AG08395 (cell line): ENCODE results near the gene PLEKHA6.
"Not testable (repeated sequence)": the region's sequence is repeated elsewhere in the genome, so short reads cannot be mapped to it uniquely, and the experiment has no call there.

Experiments used
- DNase-seq: peaks from one replicate; pipeline ENCODE4 v3.0.0; 2012; ENCODE audit warnings: mixed read lengths, low spot score

Gene PLEKHA6

DNA sequence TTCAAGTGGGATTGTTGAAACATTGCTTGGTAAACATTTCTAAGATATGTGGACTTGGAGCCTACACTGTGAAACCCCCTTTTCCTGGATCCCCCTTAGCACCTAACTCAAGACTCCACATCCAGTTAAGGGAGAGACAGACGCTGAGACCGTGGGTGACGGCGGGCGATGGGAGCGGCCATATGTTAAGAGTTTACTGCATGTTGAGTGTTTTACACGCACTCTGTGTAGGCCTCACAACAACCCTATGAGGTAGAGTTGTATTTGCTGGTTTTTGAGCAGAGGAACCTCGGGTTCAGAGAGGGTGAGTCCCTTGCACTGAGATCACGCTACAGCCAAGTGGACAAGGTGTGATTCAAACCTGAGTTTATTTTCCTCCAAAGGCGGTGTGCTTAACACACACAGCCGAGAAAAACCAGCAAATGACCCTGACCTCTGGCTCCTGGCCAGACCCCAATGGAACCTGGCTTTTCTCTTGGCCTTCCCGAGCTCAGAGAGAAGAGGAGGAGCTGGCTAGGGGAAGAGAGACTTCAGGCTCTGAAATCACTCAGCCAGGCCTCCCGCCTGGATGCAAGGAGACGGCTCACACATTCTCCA lies 99.0 kb downstream of the PLEKHA6 start:
- DNase-seq = no peak

DNA sequence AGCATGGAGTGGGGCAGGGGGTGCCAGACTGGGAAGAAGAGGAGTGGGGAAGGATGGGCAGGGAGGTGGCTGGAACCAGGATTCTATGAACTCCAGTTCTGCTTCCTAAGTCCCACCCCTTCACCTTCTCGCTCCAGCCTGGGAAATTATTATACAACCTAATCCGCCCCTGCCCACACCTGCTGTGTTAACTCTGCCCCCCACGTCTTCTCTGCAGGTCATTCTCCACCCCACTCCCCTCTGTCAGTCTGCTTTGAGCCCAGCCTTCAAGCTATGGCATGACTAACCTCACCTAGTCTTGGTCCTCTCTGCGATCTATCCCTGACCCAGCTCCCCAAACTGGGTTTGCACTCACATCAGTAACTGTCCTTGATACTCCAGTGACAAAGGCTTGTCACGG lies 99.9 kb downstream of the PLEKHA6 start:
- DNase-seq = no peak

DNA sequence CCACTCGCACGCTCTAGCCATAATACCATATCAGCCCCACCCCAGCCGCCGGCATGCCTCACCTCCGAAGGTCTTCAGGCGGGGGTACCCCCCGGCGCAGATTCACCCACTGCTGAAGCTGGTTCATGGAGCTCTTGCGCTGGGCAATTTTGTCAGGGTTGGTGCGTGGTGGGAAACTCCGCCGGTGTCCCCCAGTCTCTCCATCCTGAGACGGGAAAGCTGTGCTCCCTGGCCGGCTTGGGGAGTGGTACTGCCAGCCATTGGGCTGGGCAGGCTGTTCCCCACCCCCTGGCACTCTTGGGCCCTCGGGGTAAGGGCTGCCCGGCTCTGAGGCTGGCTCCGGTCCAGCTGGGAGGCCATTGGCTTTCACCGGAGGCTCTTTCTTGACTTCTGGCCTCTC lies 100.5 kb downstream of the PLEKHA6 start:
- no peak for DNase-seq

DNA sequence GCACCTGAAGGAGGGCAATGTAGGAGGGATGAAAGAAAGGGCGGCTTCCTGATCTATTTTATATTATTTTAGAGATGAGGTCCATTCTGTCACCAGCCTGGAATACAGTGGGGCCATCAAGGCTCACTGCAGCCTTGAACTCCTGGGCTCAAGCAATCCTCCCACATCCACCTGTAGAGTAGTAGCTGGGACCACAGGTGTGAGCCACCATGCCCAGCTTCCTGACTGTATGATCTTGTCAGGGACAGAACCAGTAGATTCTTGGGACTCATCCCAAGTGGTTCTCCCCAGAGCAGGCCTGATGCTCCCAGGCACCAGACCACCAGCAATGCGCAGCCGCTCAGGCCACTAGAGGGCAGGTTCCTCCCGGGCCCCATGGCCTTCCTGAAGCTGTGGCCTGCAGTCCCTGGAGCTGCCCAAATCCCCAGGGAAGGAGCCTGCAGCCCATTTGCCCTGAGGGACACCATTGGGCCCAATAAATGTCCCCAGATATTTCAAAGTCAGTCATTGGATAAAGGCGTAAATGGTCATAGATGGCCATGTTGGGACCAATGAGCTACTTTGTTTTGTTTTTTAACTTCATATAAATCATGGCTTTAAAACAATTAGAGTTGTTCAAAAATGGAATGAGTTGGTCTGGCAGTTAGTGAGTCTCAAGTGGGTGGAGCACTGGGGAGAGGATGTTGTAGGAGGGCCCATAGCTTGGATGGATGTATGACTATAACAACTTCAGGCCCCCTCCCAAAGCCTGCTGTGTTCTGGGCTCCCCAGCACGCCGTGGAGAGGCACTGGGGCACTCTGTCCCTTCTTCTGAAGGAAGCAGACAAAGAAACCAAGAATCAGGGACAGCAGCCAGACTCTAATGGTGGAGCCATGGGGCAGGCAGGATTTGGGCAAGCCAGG lies 101.3 kb downstream of the PLEKHA6 start:
- DNase-seq = peak; percentile 76

DNA sequence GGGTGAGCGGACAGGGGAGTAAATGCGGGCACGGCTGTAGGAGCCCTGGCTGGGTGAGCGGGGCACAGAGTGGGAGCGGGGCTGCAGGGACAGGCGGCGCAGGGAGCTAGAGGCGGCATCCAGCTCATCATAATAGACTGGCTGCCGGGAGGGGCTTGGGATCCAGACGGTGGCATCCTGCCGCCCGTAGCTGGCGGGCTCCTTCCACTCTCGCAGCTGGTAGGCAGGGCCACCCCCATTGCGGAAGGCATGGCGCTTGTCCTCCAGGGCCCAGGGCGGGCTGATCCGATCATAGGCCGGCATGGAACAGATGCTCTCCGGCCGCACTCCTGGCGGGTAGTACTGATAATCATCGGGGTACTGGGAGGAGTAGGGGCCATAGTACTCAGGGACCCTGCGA lies 102.3 kb downstream of the PLEKHA6 start:
- DNase-seq = no peak

DNA sequence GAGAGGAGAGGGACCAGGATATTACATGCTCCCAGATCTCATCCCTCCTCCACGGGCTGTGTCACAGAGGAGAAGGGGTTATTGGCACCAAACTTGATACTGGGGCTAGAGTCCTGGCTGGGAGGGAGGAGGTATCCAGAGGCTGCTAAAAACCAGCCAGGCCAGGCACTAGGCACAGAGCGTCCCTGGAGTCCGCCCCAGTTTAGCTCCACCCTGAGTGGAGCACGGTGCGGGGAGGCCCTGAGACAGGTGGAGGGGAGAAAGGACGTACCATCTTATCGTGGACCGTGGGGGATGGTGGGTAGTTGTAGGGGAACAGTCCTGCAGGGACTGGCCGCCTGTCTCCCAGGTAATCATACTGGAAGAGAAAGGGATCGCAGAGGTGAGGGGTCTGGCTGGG lies 103.2 kb downstream of the PLEKHA6 start:
- DNase-seq = no peak

DNA sequence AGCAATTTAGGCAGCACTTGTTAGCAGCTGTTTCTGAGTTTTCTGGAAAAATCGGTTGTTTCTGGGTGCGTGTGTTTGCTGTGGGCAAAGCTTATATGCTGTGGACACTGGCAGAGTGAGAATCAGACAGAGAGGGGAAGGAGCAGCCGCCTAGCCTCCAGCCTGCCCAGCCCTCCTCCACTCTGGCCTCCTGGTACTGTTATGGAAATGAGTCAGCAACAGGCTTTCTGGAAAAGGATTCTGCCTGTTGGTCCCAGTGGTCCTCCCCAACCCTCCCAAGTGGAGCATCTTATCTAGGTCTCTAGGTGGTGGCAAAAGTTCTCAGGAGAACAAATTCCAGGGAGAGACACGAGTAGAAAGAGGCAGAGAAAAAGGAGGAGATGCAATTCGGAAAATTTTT lies 103.8 kb downstream of the PLEKHA6 start:
- peak; percentile 41 for DNase-seq

DNA sequence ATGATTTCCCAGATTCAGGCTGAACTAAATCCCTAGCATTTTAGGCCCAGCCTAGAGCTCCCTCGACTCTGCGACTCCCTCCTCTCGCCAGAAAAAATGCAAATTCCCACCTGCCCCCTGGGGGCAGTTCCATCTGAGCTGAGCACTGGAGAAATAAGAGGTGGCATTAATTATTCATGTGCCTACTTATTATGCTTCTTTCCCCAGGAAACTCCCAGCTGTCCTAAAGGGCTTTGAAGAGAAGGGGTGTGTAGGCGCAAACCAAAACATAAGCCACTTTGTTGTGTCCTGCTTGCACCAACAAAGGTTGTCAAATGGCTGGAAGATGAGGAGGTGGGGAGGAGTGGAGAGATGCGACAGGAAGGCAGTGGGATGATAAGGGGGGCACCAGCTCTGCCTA lies 104.5 kb downstream of the PLEKHA6 start:
- DNase-seq = no peak

DNA sequence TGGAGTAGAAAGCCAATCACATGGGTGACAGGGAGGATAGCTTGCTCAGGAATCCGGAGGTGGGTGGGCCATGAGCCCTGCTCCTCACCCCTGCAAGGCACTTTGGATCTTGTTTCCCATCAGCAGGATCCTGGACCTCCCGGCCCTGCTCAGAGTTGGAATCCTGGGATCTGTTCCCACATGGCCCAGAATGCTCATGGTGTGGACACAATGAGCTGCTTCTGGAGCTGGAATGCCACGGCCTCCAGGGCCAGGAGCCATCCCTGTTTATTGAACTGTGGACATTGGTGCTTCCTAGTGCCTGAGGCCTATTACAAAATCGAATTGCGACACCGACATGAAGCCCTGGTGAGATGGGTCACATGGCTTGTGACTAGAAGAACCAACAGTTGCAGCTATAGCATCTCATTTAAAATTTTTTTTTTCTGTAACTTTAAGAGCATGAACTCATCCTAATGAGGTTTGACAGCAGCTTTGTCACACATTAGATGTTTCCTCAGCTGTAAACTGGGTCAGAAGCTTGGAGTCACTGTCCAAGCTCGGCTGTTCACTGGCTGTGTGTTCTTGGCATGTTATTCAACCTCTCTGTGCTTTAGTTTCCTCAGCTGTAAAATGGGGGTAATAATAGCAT lies 105.6 kb downstream of the PLEKHA6 start:
- DNase-seq = peak; percentile 79

DNA sequence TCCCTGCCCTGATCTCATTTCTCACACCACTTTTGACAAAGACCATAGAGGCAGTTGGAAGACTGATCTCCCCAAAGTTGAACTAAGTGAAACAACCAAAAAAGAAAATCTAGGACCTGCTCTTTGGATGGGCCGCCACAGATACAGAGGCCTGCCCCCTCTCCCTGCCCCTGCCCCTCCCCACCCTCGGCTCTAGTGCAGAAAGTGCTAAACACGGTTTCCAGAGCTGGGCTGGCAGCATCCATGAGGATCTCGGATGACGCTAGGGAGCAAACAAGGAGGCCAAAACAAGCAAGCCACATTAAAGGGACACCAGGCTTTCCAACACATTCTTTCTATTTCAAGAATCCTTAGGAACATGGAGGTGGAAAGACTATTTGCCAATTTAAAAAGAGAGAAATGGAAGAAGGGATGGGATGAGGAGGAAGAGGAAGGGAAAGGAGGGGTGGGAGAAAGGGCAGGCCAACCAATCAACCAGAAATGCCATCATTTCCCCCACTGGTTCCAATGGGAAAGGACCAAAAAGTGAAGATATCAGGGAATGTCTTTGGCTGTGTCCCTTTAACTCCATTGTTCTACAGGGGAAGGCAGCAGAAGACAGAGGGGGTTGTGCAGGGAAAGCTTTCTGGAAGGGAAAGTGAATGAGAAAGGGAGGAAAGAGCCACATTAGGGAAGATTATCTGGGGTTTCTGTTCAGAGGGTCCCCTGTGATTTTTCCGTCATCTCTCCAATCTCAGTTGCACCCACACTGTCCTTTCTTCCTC lies 107.6 kb downstream of the PLEKHA6 start:
- no peak for DNase-seq

DNA sequence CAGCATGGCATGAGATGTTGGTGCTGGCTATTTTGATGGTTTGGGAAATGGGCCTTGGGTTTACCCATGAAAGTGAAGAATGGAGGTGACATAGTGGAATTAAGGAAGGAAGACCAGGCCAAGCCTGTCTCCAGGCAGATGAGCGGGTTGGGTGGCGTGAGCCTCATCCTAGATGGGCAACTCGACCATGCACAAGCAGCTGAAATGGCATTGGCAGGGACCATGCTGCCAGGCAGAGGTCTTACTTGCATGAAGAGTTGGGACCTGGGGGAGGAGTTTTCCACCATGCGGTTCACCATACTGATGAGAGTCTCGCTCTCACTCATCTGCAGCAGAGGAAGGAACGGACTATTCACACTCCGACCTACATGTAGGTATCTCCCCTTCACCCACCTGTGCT lies 108.4 kb downstream of the PLEKHA6 start:
- no peak for DNase-seq

DNA sequence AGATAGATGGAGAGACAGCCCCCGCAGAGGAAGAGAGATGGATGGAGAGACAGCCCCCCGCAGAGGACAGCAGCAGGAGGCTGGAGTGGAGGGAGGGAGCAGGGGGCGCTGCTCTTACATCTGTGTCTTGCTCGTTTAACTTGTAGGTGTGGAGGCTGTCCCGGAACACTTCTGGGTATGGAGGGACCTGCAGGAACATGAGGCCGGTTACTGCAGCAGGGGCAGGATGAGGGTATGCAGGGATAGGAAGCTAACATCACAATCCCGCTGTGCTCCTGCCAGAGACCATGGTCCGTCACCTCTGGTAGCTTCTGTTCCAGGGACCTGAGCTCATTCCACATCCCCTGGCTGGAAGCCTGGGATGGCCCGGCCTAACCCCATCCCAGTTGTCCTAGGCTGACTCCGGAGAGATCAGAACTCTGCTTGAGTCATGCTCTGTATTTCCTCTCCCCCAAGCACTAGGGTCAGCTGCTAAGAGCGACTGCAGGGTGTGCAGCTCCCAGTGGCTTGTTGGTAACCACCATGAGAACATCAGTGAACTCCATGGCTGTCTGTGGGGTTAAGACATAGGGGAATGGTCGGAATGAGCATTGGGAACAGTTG lies 109.2 kb downstream of the PLEKHA6 start:
- DNase-seq = no peak

DNA sequence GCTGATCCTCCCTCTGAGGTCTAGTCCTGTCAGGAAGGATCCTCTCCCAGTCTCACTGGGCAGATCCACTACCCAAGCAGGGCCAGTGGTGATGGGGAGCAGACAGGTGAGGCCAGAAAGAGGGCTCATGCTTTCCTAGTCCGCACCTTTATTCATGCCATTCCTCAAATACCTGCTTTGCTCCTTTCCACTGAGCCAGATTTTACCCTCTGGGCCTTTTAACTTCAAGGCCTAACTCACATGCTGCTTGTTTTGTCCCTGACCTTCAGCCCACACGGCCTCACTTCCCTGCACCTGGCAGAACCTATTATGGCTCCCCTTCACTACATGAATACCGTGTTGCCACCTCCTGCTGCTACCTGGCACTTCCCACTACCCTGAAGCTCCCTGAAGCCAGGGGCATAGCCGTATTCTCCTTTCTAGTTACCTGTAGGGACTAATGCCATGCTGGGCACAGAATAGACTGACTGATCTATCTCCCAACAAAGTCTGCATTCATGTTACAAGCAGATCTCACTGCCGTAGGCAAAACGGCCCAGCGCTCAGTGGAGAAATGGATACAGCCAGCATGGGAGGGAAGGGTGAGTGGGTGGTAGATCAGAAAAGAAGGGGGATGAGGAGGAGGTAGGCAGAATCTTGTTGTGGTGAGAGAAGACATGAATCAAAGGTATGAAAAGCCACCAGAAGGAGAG lies 109.8 kb downstream of the PLEKHA6 start:
- DNase-seq = no peak

DNA sequence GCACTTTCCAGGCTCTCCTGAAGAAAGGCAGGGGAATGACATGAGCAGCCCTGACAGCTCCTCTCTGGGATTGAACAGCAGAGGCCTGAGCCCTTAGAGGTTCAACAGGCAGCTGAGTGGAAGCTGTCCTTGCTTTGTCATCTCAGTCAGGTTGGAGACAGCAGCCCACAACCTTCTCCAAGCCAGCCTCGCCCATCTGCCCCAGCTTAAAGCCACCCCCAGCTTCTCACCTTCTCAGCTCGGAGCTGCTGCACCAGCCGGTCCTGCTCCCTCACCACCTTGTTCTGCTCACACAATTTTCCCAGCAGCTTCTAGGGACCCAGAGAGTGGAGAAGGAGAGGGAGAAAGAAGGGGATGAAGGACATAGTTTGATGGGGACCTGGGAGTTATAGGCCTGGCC lies 110.8 kb downstream of the PLEKHA6 start:
- DNase-seq = no peak

DNA sequence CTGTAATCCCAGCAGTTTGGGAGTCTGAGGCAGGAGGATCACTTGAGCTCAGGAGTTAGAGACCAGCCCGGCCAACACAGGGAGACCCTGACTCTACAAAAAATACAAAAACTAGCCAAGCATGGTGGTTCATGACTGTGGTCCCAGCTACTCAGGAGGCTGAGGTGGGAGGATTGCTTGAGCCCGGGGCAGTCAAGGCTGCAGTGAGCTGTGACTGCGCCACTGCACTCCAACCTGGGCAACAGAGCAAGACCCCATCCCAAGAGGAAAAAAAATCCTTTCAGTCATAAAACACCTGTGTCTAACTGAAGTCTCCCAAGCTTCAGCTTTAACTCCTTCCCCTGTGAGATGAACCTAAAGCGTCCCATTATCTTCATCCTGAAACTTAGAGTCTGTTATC lies 112.9 kb downstream of the PLEKHA6 start:
- DNase-seq = no peak

DNA sequence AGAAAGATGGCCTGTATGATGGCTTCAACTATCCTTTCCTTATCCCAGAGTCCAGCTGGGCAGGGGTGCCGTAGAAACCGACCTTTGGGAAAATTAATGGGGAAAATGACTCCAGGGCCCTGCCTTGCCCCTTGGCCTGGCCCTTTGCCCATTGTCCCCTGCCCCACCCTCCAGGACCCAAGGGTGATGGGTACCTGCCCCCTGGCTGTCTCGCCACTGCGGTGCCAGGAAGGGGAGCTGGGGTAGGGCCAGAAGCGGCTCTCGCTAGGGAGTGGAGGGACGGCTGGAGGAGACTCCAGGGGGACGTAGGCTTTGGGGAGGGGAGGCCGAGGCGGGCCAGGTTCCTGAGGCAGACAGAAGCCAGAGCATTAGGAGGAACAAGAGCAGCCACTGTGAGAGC lies 116.8 kb downstream of the PLEKHA6 start:
- DNase-seq = no peak

DNA sequence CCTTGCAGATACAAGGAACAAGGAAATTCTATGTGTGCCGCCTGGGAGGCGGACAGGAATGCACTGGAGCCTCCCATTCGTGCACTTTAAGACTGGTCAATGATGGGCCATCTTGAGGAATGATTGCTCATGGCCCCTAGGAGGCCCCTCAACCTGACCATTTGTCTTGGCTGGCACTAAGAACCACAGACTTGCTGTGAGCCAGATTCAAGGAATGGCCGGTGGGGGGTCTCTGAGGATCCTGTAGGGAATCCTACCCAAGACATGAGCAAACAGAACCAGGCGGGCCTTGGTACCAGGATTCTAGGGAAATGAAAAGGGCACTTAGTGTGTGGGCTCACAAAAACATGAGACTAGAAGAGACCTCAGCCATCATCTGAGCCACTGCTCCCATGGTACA lies 117.8 kb downstream of the PLEKHA6 start:
- no peak for DNase-seq

DNA sequence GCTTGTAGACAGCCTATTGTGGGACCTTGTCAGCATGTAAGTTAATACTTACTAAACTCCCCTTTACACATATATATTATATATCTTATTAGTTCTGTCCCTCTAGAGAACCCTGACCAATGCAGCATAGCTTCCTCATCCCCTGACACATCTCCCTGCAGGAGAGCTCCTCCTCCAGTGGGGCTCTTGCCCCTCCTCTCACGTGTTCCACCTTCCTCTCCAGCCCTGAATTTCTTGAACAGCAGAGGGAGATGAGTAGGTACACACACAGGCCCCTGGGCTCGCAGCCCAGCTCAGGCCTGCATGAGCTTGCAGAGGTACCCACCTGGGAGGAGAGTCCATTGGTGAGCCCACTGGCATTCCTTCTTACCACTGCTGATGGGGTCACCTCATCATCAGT lies 118.7 kb downstream of the PLEKHA6 start:
- no peak for DNase-seq

DNA sequence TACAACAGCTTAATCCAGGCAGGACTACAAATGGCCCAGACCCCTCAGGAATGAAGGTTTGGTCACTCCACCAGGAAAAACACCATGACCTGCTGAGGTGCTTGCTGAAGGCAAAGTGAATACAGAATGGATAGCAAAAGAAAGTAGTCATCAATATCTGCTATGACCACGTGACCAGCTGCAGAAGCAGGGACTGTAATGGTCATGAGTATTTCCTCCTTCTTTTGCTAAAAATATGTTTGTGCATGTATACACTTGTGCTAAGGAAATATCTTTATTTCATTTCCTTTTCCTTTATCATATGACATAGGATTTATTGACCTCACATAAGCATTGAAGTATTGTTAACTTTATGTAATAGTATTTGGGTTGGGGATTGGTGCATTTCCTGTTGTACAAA lies 119.5 kb downstream of the PLEKHA6 start:
- no peak for DNase-seq

DNA sequence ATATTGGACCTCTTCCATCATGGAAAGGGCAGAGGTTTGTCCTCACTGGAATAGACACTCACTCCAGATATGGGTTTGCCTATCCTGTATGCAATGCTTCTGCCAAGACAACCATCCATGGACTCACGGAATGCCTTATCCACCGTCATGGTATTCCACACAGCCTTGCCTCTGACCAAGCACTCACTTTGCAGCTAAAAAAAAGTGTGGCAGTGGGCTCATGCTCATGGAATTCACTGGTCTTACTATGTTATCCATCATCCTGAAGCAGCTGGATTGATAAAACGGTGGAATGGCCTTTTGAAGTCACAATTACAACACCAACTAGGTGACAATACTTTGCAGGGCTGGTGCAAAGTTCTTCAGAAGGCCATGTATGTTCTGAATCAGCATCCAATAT lies 120.3 kb downstream of the PLEKHA6 start:
- not testable (repeated sequence) for DNase-seq

DNA sequence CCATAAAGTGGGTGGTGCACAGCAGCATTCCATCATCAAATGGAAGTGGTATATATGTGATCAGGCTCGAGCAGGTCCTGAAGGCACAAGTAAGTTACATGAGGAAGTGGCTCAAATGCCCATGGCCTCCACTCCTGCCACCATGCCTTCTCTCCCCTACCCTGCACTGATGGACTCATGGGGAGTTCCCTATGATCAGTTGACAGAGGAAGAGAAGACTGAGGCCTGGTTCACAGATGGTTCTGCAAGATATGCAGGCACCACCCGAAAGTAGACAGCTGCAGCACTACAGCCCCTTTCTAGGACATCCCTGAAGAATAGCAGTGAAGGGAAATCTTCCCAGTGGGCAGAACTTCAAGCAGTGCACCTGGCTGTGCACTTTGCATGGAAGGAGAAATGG lies 121.2 kb downstream of the PLEKHA6 start:
- DNase-seq = not testable (repeated sequence)
